H9 (cell line): ENCODE measurements around the gene FOXI1. TPM values are rescaled to one million over a fixed set of nuclear protein-coding genes. Genes with fewer than 3 reads are reported as not detected.

Experiments used
- DNase-seq: peaks from one replicate; pipeline ENCODE4 v3.0.0-alpha.2; 2017
- H2AFZ ChIP-seq: one replicate; pipeline ENCODE4 v1.6.1; 2013; ENCODE audit warnings: mild to moderate bottlenecking, low read length, control low read depth, moderate library complexity
- H2AK5ac ChIP-seq: 2 replicates; pipeline ENCODE4 v1.6.1; 2013; ENCODE audit warnings: low read length, control low read depth, mixed read lengths; ENCODE audit not compliant: insufficient read length
- H2BK120ac ChIP-seq: one replicate; pipeline ENCODE4 v1.6.1; 2013; ENCODE audit warnings: low read depth, mild to moderate bottlenecking, low read length, control low read depth, inconsistent platforms; ENCODE audit not compliant: poor library complexity, severe bottlenecking
- H2BK12ac ChIP-seq: 2 replicates; pipeline ENCODE4 v1.6.1; 2013; ENCODE audit warnings: low read length, control low read depth, mixed read lengths, low read depth; ENCODE audit not compliant: insufficient read length
- H2BK15ac ChIP-seq: 2 replicates; pipeline ENCODE4 v1.6.1; 2013; ENCODE audit warnings: low read depth, low read length, control low read depth
- H2BK20ac ChIP-seq: one replicate; pipeline ENCODE4 v1.6.1; 2013; ENCODE audit warnings: low read depth, mild to moderate bottlenecking, low read length, control low read depth, inconsistent platforms; ENCODE audit not compliant: poor library complexity, severe bottlenecking
- H2BK5ac ChIP-seq: 2 replicates; pipeline ENCODE4 v1.6.1; 2013; ENCODE audit warnings: low read length, control low read depth, mixed read lengths; ENCODE audit not compliant: insufficient read length
- H3K14ac ChIP-seq: 2 replicates; pipeline ENCODE4 v1.6.1; 2013; ENCODE audit warnings: low read length, control low read depth; ENCODE audit not compliant: insufficient read depth
- H3K18ac ChIP-seq: 2 replicates; pipeline ENCODE4 v1.6.1; 2013; ENCODE audit warnings: low read depth, mild to moderate bottlenecking, mixed read lengths, low read length, control low read depth; ENCODE audit not compliant: insufficient read length
- H3K23ac ChIP-seq: 2 replicates; pipeline ENCODE4 v1.6.1; 2013; ENCODE audit warnings: low read length, control low read depth, mixed read lengths, low read depth; ENCODE audit not compliant: insufficient read length
- H3K23me2 ChIP-seq: 2 replicates; pipeline ENCODE4 v1.6.1; 2013; ENCODE audit warnings: low read depth, mild to moderate bottlenecking, mixed read lengths, low read length, control low read depth; ENCODE audit not compliant: insufficient read length, poor library complexity, severe bottlenecking
- H3K27ac ChIP-seq: 2 replicates; pipeline ENCODE4 v1.5.1; 2013; ENCODE audit warnings: low read length, control low read depth, mixed read lengths, low read depth; ENCODE audit not compliant: insufficient read length
- H3K27me3 ChIP-seq: 2 replicates; pipeline ENCODE4 v1.6.1; 2013; ENCODE audit warnings: low read length, control low read depth, inconsistent platforms; ENCODE audit not compliant: insufficient read depth
- H3K4ac ChIP-seq: 2 replicates; pipeline ENCODE4 v1.6.1; 2013; ENCODE audit warnings: low read depth, mild to moderate bottlenecking, control low read depth, inconsistent platforms, low read length, moderate library complexity
- H3K4me1 ChIP-seq: 2 replicates; pipeline ENCODE4 v1.6.1; 2013; ENCODE audit warnings: low read length, control low read depth, inconsistent platforms; ENCODE audit not compliant: insufficient read depth
- H3K4me2 ChIP-seq: 2 replicates; pipeline ENCODE4 v1.6.1; 2013; ENCODE audit warnings: low read length, control low read depth, mixed read lengths; ENCODE audit not compliant: insufficient read length, insufficient read depth
- H3K56ac ChIP-seq: 2 replicates; pipeline ENCODE4 v1.6.1; 2013; ENCODE audit warnings: low read depth, mild to moderate bottlenecking, mixed read lengths, low read length, control low read depth; ENCODE audit not compliant: insufficient read length
- H3K79me1 ChIP-seq: 2 replicates; pipeline ENCODE4 v1.6.1; 2013; ENCODE audit warnings: low read depth, mild to moderate bottlenecking, moderate library complexity, low read length, control low read depth, inconsistent platforms; ENCODE audit not compliant: insufficient read depth, poor library complexity, severe bottlenecking
- H3K79me2 ChIP-seq: 2 replicates; pipeline ENCODE4 v1.6.1; 2013; ENCODE audit warnings: low read length, control low read depth, inconsistent platforms; ENCODE audit not compliant: insufficient read depth
- H3K9ac ChIP-seq: 2 replicates; pipeline ENCODE4 v1.6.1; 2013; ENCODE audit warnings: low read length, control low read depth, mixed read lengths; ENCODE audit not compliant: insufficient read length; ENCODE audit errors: extremely low read depth
- H3K9me3 ChIP-seq: one replicate; pipeline ENCODE4 v1.6.1; 2013; ENCODE audit warnings: low read depth, low read length, inconsistent platforms; ENCODE audit not compliant: control insufficient read depth
- H3T11ph ChIP-seq: one replicate; pipeline ENCODE4 v1.6.1; 2013; ENCODE audit warnings: mild to moderate bottlenecking, low read length, control low read depth, inconsistent platforms
- H4K20me1 ChIP-seq: one replicate; pipeline ENCODE4 v1.6.1; 2013; ENCODE audit not compliant: control insufficient read depth, insufficient read length, insufficient read depth
- H4K5ac ChIP-seq: 2 replicates; pipeline ENCODE4 v1.6.1; 2013; ENCODE audit warnings: low read depth, mild to moderate bottlenecking, mixed read lengths, low read length, control low read depth; ENCODE audit not compliant: insufficient read length
- H4K8ac ChIP-seq: replicated peaks from 2 replicates; pipeline ENCODE4 v1.6.1; 2013; ENCODE audit warnings: low read length, control low read depth, mixed read lengths, low read depth; ENCODE audit not compliant: insufficient read length
- H4K91ac ChIP-seq: 2 replicates; pipeline ENCODE4 v1.6.1; 2013; ENCODE audit warnings: low read depth, mild to moderate bottlenecking, moderate library complexity, mixed read lengths, low read length, control low read depth; ENCODE audit not compliant: insufficient read length
- H3K27ac Mint-ChIP-seq, 3 experiments: 2 replicates in 2 of 3; 3 replicates in 1 of 3; pipeline ENCODE4 v1.8.0; 2020 to 2021; ENCODE audit warnings: mixed read lengths in 3 of 3, mild to moderate bottlenecking in 1 of 3, moderate library complexity in 1 of 3
- H3K27me3 Mint-ChIP-seq: 2 replicates; pipeline ENCODE4 v1.8.0; 2021; ENCODE audit warnings: low read depth, mild to moderate bottlenecking, moderate library complexity, mixed read lengths
- H3K36me3 Mint-ChIP-seq, 3 experiments: 2 replicates in 2 of 3; 3 replicates in 1 of 3; pipeline ENCODE4 v1.8.0; 2020 to 2021; ENCODE audit warnings: low read depth in 3 of 3, mixed read lengths in 3 of 3; ENCODE audit not compliant: insufficient read depth in 1 of 3
- H3K4me1 Mint-ChIP-seq, 2 experiments: 2 replicates each; pipeline ENCODE4 v1.8.0; 2020; ENCODE audit warnings: mixed read lengths in 2 of 2
- H3K4me3 Mint-ChIP-seq, 2 experiments: 2 replicates in 1 of 2; 3 replicates in 1 of 2; pipeline ENCODE4 v1.8.0; 2020 to 2021; ENCODE audit warnings: mild to moderate bottlenecking in 2 of 2, mixed read lengths in 2 of 2, moderate library complexity in 1 of 2
- H3K9me3 Mint-ChIP-seq, 2 experiments: 2 replicates in 1 of 2; 3 replicates in 1 of 2; pipeline ENCODE4 v1.8.0; 2020; ENCODE audit warnings: mild to moderate bottlenecking in 2 of 2, mixed read lengths in 2 of 2, moderate library complexity in 1 of 2
- WGBS: extraction: QIAGEN DNeasy Blood & Tissue Kit; methylation state at CpG from one replicate; pipeline ENCODE4 v1.1.7; 2013; ENCODE audit warnings: missing lambda C conversion rate, low lambda C conversion rate, mixed read lengths; ENCODE audit not compliant: insufficient read length; ENCODE audit errors: extremely low coverage; 5-methylcytosine and 5-hydroxymethylcytosine counted together
- total RNA-seq: library from RNA; stranded (reverse); gene quantifications from 2 replicates; pipeline ENCODE4 v1.2.1, GENCODE V29; 2021
- TF ChIP-seq, protein P1 (sequence below): fragments of 200-600 bp; sonication (generic); conservative IDR thresholded peaks from 3 replicates; pipeline ENCODE4 v1.8.0; 2021; ENCODE audit warnings: antibody characterized with exemption, mild to moderate bottlenecking

The FOXI1 gene
- total RNA-seq, 1 experiment from 2014 or later: not detected

DNA sequence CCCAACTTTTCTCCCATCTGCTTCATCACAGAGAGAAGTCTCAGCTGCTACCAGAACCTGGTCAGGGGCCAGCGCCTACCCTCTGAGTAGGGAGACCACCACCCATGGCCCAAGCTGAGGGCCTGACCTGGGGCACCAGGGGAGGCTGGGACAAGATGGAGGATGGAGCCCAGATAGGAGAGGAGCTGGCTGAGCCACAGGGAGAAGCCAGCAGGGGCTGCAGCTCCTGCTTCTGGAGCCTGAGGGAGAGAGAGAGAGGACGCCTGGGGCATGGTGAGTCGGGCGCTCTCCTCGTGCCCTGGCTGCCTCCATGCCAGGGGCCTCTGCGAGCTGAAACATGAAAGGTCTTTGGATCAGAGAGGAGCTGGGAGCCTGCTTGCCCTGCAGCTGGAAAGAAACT, 1.4 kb upstream of the FOXI1 start:
- no peak overlapping the region for H4K91ac ChIP-seq
- no peak overlapping the region for H2BK15ac ChIP-seq
- no peaks in the 10 kb centered on the region for H4K20me1 ChIP-seq
- no peak overlapping the region for H2BK5ac ChIP-seq
- no peak overlapping the region for H2BK120ac ChIP-seq
- no peak overlapping the region for H3K4ac ChIP-seq
- peaks cover 67% of the 10 kb centered on the region for H3K27me3 Mint-ChIP-seq
- DNase-seq: peak; percentile 18
- no peak overlapping the region for H2BK20ac ChIP-seq
- no peak overlapping the region for H3K56ac ChIP-seq
- H3K27ac Mint-ChIP-seq: peak overlapping the region in 1 of 3 experiments; percentile 15; a peak in 1 of 7 replicates
- H4K5ac ChIP-seq: no peak overlapping the region
- H4K8ac ChIP-seq: no peak overlapping the region
- no peaks in the 10 kb centered on the region; the same call in 1 of the 2 replicates for H3K27me3 ChIP-seq
- peaks cover 8 to 13% of the 10 kb centered on the region in 2 experiments for H3K4me1 Mint-ChIP-seq
- H3K4me2 ChIP-seq: no peak overlapping the region
- no peaks in the 10 kb centered on the region for H3K23me2 ChIP-seq
- no peaks in the 10 kb centered on the region for H3K4me1 ChIP-seq
- no CpG with 5 or more reads among the region's 6 CpGs for WGBS
- no peaks in the 10 kb centered on the region for H3K79me2 ChIP-seq
- TF ChIP-seq, protein P1, sequence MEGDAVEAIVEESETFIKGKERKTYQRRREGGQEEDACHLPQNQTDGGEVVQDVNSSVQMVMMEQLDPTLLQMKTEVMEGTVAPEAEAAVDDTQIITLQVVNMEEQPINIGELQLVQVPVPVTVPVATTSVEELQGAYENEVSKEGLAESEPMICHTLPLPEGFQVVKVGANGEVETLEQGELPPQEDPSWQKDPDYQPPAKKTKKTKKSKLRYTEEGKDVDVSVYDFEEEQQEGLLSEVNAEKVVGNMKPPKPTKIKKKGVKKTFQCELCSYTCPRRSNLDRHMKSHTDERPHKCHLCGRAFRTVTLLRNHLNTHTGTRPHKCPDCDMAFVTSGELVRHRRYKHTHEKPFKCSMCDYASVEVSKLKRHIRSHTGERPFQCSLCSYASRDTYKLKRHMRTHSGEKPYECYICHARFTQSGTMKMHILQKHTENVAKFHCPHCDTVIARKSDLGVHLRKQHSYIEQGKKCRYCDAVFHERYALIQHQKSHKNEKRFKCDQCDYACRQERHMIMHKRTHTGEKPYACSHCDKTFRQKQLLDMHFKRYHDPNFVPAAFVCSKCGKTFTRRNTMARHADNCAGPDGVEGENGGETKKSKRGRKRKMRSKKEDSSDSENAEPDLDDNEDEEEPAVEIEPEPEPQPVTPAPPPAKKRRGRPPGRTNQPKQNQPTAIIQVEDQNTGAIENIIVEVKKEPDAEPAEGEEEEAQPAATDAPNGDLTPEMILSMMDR: no peak
- H2AK5ac ChIP-seq: no peak overlapping the region
- H3K14ac ChIP-seq: no peak overlapping the region; the same call in 1 of the 2 replicates
- H2BK12ac ChIP-seq: no peak overlapping the region
- no peak overlapping the region for H3K27ac ChIP-seq
- no peak overlapping the region for H3T11ph ChIP-seq
- no peaks in the 10 kb centered on the region; a peak in 2 of 5 replicates for H3K9me3 Mint-ChIP-seq
- H3K18ac ChIP-seq: no peak overlapping the region
- no peaks in the 10 kb centered on the region for H3K9me3 ChIP-seq
- no peaks in the 10 kb centered on the region for H3K79me1 ChIP-seq
- H3K9ac ChIP-seq: no peak overlapping the region
- no peak overlapping the region for H3K23ac ChIP-seq
- H3K4me3 Mint-ChIP-seq: no peak overlapping the region
- H3K36me3 Mint-ChIP-seq: no peaks in the 10 kb centered on the region; a peak in 1 of 7 replicates
- H2AFZ ChIP-seq: no peak overlapping the region
